GM18517 (cell line): ENCODE data around the gene ZDHHC5.
"Not testable (repeated sequence)": the region's sequence is repeated elsewhere in the genome, so short reads cannot be mapped to it uniquely, and the experiment has no call there.

Experiments used
- ATAC-seq: cut with Tn5 transposase; IDR thresholded peaks from one replicate; pipeline ENCODE4 v1.9.1; 2021; ENCODE audit warnings: mild to moderate bottlenecking, moderate library complexity; ENCODE audit not compliant: unreplicated experiment

The ZDHHC5 gene

GRCh38 chr11:57643802-57644201, 24.1 kb upstream of the ZDHHC5 start:
- no peak for ATAC-seq

- ATAC-seq, result peak; percentile 46
These were observed 22.9 kb upstream of the ZDHHC5 start for GRCh38 chr11:57644748-57645688.

DNA sequence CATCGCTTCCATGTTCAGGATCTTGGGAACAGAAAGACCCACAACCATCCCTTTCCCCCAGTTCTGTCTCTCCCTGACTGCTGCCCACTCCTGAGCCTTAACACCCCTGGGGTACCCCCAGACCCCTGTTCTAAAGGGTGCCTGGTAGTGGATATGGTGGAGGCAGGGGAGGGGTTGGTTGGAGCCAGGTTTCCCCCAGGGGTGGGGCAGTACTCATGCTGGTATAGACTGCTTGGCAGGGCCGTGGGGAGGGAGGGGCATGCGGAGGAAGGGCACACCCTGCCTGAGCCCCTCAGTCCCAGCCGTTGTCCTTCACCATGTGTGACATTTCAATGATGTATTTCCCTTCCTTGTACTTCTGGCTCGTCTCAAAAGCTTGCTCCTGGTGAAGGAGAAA, 22.2 kb upstream of the ZDHHC5 start:
- no peak for ATAC-seq

- no peak for ATAC-seq
These were observed 21.6 kb upstream of the ZDHHC5 start for GRCh38 chr11:57646194-57646798.

- ATAC-seq, result no peak
These were observed 21.1 kb upstream of the ZDHHC5 start for GRCh38 chr11:57646799-57647303.

DNA sequence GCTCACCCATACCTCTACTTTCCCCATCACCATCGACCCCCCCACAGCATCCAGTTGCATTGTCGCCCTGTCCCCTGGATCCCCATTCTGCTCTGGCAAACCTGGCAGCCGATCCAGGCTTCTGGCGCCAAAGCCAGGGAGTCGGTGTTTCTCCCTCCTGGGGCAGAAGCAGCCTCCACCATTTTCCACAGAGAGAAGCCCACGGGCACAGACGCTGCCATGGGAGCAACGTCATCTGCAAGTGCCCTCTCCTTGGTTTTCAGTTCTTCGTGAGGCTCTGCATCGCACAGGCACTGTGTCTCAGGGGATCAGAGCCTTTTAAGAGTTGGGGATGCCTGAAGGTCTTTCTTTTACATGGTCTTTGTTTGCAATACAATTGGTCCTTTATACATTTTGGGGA, 20.5 kb upstream of the ZDHHC5 start:
- no peak for ATAC-seq

- no peak for ATAC-seq
These were observed 19.7 kb upstream of the ZDHHC5 start for GRCh38 chr11:57647960-57648800.

DNA sequence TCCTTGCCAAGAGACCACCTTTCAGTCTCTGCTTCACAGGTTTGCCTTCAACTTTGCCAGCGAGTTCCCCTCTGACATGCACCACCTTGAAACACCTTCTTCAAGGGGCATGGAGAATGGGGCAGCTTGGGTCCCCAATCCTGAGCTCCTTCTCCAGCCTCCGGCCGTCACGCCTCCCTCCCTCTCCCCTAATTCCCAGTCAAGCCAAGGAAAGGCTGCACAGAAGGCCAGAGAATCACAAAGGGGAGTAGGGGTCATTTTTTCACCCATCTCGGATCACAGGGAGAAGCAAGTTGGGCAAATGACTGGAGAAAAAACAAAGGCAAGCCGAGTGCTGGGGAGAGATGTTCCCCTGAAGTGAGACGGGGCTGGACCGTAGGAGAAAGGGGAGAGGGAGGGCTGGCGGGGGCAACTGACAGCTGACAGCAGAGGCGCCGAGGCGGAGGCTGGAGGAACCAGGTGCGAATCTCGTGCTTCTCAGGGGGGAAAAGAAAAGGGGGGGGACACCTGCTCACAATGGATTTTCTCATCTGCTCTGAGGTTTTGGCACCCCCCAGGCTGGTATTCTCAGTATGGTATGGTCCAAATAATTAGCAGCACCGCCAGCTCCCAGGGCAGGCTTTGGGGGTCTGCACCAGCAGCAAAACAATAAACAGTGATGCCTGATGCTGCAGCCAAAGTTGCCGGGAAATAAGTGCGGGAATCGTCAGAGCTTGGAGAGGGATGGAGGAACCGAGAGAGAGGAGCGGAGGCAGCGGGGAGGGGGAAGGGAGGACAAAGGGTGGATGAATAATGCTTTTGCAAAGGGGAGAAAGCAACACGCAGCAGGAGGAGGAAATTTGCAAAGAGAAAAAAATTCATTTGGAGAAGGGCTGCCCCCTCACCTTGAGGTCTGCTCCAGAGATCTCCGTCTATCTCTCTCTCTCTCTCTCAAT, 18.8 kb upstream of the ZDHHC5 start:
- no peak for ATAC-seq

- no peak for ATAC-seq
These were observed 17.8 kb upstream of the ZDHHC5 start, which contains the start of gene YPEL4 for GRCh38 chr11:57649826-57650738. Gene YPEL4, minus strand, starts transcription at chr11:57649912. Its CDS starts 2,805 bp downstream, at chr11:57647107.

DNA sequence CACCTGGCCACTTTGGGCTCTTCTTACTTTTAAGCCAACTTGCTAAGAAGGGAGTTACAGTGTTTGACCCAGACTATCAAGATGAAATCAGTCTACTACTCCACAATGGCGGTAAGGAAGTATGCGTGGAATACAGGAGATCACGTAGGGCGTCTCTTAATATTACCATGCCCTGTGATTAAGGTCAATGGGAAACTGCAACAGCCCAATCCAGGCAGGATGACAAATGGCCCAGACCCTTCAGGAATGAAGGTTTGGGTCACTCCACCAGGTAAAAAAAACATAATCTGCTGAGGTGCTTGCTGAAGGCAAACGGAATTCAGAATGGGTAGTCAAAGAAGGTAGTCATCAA, 17.2 kb upstream of the ZDHHC5 start:
- no peak for ATAC-seq

GRCh38 chr11:57651408-57651807, 16.5 kb upstream of the ZDHHC5 start:
- ATAC-seq, result no peak

- not testable (repeated sequence) for ATAC-seq
These were observed 15.7 kb upstream of the ZDHHC5 start for GRCh38 chr11:57652230-57652629.

GRCh38 chr11:57652662-57653061, 15.3 kb upstream of the ZDHHC5 start:
- ATAC-seq, result no peak

DNA sequence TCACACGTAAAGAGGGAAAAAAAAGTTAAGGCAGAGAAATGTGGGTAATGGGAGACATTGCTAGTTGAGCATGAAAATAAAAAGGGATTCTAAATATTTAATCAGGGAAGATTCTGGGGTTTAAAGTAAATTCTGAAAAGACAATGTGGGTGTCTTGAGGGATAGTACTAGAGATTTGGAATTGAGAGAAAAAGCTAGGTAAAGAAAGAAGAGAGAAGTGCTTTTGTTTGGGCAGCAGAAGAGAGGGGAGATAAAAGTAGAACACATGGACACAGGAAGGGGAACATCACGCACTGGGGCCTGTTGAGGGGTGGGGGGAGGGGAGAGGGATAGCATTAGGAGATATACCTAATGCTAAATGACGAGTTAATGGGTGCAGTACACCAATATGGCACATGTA, 14.8 kb upstream of the ZDHHC5 start:
- no peak for ATAC-seq

GRCh38 chr11:57656885-57657193, 11.1 kb upstream of the ZDHHC5 start:
- ATAC-seq, result no peak

GRCh38 chr11:57657194-57658022, 10.5 kb upstream of the ZDHHC5 start, which contains the start of gene CLP1:
Gene CLP1, plus strand, starts transcription at chr11:57657762. Its CDS starts 1,715 bp downstream, at chr11:57659477.
- peak; percentile 99 for ATAC-seq

DNA sequence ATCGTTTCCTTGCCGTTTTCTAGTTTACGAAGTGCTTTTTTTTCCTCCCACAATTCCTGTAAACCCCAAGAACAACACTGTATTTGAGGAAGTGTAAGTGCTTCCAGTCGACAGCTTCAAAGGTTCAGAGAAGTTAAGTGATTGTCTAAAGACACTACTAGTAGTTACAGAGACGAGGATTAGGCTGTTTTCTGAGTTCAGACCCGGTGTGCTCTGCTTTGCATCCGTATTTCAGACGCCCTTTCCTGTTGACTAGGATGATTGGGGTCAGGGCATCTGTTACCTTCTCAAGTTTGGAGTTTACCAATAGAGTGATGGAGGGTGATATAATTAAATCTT, 9.9 kb upstream of the ZDHHC5 start:
- ATAC-seq, result no peak

DNA sequence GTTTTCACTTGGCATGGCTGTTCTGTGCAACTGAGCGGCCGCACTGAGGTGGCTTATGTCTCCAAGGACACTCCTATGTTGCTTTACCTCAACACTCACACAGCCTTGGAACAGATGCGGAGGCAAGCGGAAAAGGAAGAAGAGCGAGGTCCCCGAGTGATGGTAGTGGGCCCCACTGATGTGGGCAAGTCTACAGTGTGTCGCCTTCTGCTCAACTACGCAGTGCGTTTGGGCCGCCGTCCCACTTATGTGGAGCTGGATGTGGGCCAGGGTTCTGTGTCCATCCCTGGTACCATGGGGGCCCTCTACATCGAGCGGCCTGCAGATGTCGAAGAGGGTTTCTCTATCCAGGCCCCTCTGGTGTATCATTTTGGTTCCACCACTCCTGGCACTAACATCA, 8.2 kb upstream of the ZDHHC5 start:
- ATAC-seq, result no peak
